Activated T-helper 1 cell treated with anti-CD3 and anti-CD28 coated beads, Interleukin-2, amount 50 U/mL, for 16 hours (primary cell): Measurements from ENCODE around the gene PDE11A.

ENCODE experiments used
- DNase-seq, 2 donors: peaks; one replicate each; pipeline ENCODE4 v3.0.0-alpha.2; 2020; ENCODE audit warnings: low read depth in 1 of 2, low spot score in 1 of 2

PDE11A gene

GRCh38 chr2:177929662-177930522 is 142.7 kb downstream of the PDE11A start:
- no peak for DNase-seq

- no peak for DNase-seq
Observed at GRCh38 chr2:177923323-177923722, 149.3 kb downstream of the PDE11A start.

GRCh38 chr2:177921726-177922125 is 150.9 kb downstream of the PDE11A start:
- no peak for DNase-seq

GRCh38 chr2:177917169-177917568 is 155.4 kb downstream of the PDE11A start:
- no peak for DNase-seq

- DNase-seq, result no peak
Observed at GRCh38 chr2:177916342-177916741, 156.2 kb downstream of the PDE11A start.

- no peak for DNase-seq
Observed at GRCh38 chr2:177914247-177914646, 158.3 kb downstream of the PDE11A start.

DNA sequence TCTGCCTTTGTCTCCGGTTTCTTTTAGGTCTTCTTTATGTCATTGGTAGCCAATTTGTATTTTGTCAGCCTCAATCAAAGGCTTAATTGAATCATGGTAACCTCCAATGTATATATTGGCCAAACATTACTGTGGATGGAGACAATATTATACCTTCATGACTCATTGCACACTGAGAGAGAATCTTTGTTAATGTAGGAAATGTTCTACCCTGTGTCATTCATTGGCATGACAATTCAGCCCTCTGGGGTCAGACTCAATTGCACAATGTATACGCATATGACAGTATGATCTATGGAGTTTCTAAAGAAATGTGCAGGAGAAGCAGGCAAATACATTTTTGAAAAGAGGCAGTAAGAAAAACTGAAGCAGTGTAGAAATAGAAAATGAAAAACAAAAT is 162.6 kb downstream of the PDE11A start:
- no peak for DNase-seq

GRCh38 chr2:177908824-177909223 is 163.8 kb downstream of the PDE11A start:
- no peak for DNase-seq

DNA sequence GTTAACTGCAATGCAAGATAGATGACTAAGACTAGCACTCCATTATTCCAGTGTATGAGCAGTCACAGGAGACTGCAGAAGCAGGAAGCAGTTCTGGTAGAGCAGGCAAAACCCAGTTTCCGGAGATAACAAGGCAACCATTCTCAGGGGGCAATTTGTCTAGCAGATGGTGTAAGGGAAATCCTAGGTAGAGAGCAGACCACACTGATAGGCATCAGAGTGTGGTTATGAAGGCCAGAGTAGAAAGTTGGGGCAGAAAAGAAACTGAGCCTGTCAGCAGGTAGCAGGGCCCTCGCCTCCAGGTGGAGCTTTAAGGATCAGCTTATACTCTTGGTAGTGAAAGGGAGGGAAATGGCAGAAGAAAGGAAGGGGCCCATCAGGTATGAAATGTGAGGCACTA is 164.4 kb downstream of the PDE11A start:
- no peak for DNase-seq

- DNase-seq, result peak; percentile 20 to 30
Observed at GRCh38 chr2:177906041-177906718, 166.4 kb downstream of the PDE11A start.

DNA sequence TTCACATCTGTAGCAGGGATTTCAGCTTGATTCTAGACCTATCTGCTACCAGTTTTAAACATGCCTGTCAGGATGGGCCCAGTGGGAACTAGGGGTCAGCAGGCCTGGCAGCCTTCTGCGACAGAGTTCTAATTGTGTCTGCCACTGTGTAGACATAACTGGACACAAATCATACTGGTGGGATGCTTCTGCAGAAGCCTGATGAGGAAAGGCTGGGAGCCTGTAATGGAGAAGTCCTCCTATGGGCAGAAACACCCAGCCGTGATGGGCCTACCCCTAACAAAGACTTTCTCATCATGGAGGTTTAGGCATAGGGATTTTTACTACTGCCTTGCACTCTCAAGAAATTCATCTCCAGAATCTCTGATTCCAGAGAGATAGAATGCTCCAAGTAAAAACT is 166.9 kb downstream of the PDE11A start:
- no peak for DNase-seq

GRCh38 chr2:177902395-177903163 is 170.0 kb downstream of the PDE11A start:
- no peak for DNase-seq

DNA sequence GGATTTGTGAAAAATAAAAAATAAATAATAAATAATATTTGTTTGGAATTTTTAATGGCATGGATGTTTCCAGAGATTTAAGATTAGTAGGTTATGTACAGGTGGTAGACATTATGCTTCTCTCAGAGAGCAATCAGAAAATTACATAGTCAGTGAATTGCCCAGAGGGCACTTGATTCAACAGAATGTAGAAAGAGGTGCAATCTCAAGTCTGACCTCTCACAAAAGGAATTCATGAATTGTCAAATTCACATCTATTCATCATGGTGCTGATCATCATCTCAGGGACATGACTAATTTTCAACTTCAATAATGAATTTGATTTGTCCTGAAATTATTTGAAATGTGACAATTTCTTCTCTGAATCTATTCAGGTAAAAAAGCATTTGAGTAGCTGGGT is 172.5 kb downstream of the PDE11A start:
- DNase-seq, result no peak

GRCh38 chr2:177897278-177897677 is 175.3 kb downstream of the PDE11A start:
- no peak for DNase-seq

DNA sequence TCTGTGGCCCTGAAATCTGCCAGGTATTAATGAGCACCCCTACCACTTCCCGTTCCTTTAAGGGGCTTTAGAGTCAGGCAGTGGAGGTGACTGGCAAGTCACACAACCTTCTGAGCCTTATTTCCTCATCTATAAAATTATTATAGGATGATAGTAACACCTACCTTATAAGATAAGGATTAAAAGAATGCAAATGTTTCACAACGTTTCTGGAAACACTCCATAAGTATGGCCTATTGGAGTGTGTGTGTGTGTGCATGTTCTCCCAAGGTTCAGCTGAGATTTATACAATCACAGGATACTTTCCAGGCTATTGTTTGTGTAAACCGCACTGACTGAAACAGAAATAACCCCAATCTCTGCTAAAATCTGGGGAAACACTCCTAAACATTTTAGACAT is 176.0 kb downstream of the PDE11A start:
- DNase-seq, result no peak

GRCh38 chr2:177894546-177894945 is 178.0 kb downstream of the PDE11A start:
- no peak for DNase-seq

GRCh38 chr2:177893880-177894279 is 178.7 kb downstream of the PDE11A start:
- no peak for DNase-seq

GRCh38 chr2:177891533-177891932 is 181.0 kb downstream of the PDE11A start:
- DNase-seq, result no peak

DNA sequence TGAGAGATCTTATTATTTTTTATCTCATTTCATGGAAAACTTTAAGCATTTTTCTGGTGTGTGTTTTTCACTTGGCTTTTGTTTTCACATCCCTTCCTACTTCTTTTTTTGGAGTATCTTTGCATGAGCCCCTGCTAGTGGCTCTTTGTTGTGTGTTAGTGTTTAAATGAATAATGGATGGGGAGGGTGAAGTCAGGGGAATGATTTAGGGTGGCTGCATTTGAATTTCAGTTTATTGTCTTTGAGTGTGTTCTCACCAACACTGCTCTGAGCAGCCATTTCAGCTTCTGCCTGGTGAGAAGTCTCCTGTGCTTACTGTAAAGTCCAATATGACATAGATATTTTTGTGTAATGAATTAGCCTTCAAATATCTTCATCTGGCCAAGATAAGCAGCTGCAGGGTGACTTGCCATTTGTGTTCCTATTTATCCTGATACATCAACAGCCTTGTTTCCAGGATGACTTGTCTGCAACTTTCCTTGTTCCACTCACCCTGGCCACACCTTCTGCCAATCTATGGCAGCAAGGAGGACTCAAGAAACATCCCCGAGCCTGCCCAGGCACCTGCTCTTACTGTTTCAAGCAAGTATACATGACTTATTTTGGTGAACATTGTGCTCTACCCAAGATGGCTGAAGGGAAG is 182.6 kb downstream of the PDE11A start:
- DNase-seq, result no peak

DNA sequence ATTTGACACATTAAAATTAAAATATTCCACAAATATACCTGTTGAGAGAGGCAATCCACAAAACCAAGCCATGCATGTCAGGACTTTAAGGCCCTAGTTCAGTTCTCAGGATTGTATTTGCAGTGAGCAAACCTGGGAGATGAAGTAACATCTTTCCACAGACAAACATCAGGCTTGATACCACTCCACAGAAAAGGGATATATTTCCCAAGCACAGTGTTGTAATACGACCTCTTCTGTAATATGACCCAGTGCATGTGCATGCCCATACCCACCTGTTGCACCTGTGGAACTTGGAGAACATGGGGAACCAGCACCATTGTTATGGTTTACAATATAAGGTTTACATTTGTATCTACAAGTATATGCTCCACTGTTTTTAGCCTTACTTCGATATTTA is 184.0 kb downstream of the PDE11A start:
- DNase-seq, result no peak

GRCh38 chr2:177887722-177888121 is 184.9 kb downstream of the PDE11A start:
- DNase-seq, result no peak
